Measurements from ENCODE around the gene TMEM144.
"Not testable (repeated sequence)": the region's sequence is repeated elsewhere in the genome, so short reads cannot be mapped to it uniquely, and the experiment has no call there.

The TMEM144 gene

DNA sequence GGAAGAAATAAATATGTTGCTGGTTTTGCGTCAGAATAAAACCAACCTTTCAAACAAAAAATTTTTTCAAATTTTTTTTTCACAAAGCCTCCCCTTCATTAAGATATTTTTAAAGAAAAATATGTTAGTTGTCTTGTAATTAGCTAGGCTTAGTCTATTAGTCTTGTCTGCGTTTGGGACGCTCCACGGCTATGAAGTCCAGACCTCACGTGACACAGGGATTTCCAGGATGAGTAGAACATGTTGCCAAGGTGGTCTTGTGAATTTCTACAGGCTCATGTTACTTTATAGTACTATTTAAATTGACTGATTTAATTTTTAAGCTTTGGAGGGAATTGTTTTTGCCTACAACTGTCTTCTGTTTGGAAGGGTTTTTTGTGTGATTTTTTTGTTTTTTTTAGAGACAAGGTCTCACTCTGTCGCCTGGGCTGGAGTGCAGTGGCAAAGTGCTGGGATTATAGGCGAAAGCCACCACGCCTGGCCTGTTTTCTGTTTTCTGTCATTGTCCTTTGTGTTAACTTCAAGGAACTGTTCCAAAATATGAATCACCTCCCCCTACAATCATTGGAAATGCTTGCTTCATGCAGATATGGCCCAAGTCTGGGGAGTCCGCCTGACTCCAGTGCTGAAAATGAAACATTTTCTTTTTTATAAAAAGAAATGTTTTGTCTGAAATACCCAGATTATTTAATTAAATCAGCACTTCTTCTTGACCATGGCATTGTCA, 26.2 kb downstream of the TMEM144 start:
- no peak for DNase-seq (ENCODE audit: low read depth in 2 of 2)

DNA sequence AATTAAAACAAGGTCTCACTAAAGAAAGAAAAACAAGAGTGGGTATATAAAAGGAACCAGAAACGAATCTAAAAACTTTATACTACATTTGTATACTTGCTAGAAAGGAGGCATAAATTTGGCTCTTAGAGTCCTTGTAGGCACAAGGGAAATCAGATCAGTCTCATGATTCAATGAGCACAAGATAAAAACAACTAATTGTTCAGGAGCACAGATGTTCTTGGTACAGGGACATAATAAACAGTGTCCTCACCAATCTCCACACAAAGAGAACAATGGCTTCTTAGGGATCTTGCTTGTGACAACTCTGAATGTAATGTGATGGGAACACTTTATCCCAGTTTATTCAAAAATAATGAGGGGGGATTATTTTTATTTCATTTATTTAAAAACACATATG, 28.3 kb downstream of the TMEM144 start:
- DNase-seq (ENCODE audit: low read depth in 2 of 2), result no peak

DNA sequence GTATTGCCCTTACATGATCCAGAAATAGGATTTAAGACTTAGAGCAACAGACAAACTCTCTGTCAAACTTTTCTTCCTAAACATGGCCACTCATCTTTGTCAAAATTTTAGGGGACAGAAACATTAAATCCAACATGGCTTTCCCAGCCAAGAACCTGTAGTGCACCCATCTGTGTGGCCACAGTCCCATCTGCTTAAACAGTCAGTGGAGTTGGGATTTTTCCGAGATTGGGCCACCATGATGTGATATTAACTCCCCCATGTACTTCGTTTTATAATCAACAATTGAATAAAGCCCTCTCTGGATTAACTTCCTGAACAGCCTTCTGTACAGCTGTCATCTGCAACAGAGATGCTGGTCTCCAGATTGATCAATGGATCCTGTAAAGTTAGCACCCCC, 28.9 kb downstream of the TMEM144 start:
- no peak for DNase-seq (ENCODE audit: low read depth in 2 of 2)

DNA sequence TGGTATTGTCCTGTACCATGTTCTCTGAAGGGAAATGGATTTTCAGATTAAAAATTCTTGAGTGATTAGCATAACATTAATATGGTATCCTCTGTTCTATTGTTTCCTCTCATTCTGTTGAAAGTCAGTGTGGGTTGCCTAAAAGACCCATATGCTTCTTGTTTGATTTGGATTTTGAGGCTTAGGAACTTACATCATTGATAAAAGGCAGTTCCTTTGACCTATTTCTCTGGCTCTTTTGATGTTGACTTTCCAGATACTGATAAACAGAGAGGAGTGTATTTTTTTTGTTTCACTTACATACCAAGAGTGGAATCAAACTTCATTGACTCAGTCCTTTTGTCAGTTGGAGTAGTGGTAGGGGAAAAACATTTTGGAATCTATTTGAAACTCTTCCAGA, 32.8 kb downstream of the TMEM144 start:
- no peak for DNase-seq (ENCODE audit: low read depth in 2 of 2)

DNA sequence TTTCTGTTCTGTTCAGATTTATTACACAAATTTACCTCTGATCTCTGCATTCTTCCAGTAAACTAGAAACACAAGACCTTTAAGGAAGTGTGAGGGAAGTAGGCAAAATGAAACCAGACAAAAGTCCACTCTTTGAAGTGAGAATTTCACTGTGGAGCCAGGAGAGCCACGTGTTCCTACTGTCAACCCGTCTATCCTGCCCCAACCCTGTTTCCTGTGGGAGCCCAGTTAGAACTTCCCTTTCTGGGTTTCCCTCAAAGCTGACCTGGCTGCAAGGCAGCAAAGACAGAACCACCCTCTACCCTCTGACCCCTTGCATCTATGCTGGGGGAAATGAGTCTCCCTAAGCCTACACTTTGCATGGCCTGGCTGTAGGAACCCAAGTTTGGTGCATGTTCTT, 40.0 kb downstream of the TMEM144 start:
- no peak for DNase-seq (ENCODE audit: low read depth in 2 of 2)

DNA sequence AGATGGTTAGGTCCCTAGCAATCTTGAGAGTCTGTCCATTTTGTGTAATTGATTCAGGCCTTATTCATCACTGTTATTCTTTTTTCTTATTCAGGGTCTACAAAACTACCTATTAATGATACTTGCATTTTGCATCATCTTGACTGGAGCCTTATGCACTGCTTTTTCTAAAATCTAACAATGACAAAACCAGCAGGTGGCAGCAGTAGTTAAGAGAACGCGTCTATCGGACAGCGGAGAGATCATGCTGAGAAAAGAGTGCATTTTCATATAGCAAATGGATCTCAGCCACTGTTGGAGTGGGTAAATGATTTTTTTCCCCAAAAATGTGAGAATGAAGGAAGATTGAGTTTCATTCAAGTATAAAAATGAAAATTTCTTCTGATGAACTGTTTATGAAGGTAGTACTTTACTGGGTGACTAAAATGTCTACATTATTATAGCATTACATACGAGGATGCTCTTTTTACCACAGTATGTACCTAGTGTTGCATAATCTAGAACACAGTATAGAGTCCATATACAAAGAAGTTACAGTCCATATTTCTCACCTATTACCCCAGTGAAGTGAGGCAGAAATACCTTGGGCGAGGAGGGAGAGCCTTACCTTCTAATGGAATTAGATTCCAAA, 43.2 kb downstream of the TMEM144 start:
- DNase-seq (ENCODE audit: low read depth in 2 of 2), result peak; percentile 23 to 29

DNA sequence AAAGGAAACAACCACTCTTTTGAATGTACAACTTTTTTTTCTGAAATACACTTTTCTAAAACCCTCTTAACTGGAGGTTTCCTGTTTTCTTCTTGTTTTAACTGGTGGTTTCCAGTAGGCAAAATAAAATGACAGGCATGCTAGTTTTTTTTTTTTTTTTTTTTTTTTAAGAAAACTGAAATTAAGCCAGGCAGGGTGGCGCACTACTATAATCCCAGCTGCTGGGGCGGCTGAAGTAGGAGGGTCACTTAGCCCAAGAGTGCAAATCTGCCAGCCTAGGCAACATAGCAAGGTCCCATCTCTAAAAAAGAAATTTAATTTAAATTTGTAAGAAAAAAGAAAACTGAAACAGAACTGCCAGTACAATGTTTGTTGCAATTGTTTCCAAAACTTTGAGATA, 44.0 kb downstream of the TMEM144 start:
- no peak for DNase-seq (ENCODE audit: low read depth in 2 of 2)

DNA sequence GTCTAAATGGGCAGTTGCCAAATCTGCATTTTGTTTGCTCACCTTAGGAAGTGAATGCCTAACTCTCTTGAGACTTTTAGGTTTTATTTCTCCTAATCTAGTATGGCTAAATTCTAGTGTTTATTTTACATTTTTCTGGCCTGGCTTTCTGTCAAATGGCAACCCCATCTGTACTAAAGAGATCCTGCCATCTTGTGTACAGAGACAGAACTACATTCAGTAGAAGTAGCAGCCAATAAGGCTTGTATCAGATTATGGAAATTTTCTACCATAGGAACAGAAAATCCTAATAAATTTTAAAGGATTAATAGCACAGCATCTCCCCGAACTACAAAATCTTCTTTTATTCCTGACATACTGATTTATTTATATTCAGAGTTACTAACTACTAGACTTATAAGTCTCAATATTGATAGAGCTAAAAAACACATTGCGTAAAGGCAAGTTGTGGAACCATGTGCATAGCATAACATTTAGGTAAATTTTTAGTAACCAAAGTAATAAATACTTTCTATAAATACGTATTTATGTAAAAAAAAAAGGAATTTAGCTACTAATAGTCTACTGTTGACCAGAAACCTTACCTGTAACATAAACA, 45.5 kb downstream of the TMEM144 start:
- DNase-seq (ENCODE audit: low read depth in 2 of 2), result peak; percentile 16 to 17

DNA sequence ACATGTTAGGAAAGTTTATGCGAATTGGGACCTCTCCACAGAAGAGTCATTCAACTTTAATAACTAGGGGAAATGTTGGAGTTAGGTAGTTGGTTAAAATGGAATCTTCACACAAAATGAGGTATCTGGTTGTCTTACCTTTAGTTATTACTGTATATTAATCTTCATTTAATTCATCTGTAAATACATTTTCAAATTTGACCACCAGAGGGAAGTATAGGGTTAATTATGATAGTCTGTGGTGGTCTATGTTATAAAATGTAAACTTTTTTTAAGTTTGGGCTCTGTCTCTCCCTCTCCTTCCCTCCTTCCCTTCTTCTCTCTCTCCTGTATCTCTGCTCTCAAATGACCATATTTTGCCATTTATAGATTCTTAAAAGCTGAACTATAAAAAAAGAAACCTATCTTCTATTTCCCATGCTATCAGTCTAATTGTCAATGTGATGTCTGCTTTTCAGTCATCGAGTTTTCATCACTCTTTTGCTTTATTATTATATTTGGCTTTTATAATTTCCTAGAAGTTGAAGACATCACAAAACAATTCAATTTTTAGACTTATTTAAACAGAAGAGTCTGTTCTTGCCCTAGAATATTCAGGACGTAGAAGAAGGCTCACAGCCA, 49.8 kb downstream of the TMEM144 start:
- DNase-seq (ENCODE audit: low read depth in 2 of 2), result peak; percentile 14 to 21

DNA sequence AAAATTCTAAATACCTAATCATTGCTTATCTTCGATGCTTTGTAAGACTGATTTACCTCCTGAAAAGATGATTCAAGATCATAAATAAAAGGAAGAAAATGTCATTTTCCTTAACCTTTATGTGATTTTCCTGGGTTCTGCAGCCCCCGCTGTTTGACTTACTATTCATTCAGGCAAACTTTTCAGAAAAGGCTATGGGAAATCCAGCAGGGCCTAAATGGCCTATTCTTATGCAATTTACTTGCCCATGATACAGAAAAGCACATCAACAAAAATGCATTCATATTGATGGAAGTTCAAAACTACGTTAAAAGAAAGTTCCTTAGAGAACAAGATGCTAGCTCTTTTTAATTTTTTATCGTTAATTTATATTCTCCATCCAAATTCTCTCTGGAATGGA, 51.2 kb downstream of the TMEM144 start:
- no peak for DNase-seq (ENCODE audit: low read depth in 2 of 2)

DNA sequence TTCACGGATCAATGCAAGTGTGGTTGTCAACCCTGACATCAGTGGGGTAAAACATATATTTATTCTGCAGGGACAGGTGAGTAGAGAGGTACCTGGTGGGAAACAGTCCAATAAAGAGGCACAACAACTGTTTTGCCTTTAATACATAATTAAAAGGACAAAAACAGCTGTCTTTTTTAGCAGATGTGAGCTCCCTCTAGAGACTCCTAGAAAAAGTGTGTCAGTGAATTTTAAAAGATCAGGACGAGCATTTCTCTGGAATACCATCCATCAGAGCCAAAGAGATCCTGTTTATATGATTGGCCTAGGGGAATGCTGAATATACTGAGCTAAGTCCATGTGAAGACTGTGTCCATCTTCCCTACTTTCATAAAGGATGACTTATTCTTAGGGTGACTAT, 58.3 kb downstream of the TMEM144 start:
- DNase-seq (ENCODE audit: low read depth in 2 of 2), result no peak

DNA sequence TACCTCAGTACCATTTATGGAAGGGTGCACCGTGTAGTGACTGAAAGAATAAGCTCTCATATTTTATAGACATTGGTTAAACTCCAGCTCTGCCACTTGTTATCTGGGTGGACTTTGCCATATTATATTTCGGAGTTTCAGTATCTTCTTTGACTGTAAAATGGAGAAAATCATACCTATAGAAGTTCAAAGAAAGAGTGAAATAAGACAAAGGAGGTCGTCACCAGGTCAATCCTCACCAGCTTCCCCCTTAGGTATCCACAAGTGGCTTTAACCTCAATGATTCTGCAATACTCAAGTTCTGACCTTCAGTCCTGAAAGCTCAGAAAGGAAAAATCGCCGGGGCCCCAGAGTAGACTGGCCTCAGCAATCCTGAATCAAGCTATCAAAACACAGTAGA, 64.3 kb downstream of the TMEM144 start:
- no peak for DNase-seq (ENCODE audit: low read depth in 2 of 2)

DNA sequence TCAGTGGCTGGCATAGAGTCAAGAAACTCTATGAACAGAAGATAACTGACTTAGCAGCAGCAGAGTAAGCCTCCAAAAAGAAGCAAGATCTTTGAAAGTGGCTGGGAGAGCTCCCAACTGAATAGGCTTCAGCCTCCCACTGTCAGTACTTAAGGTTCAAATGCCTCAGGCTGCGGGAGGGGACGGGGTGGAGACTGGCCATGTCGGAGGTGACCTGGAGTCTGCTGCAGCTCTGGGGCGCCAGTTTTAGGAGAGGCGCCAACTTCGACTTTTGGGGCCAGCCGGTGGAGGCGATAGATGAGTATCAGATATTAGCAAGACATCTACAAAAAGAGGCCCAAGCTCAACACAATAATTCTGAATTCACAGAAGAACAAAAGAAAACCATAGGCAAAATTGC, 67.3 kb downstream of the TMEM144 start:
- DNase-seq (ENCODE audit: low read depth in 2 of 2), result no peak

DNA sequence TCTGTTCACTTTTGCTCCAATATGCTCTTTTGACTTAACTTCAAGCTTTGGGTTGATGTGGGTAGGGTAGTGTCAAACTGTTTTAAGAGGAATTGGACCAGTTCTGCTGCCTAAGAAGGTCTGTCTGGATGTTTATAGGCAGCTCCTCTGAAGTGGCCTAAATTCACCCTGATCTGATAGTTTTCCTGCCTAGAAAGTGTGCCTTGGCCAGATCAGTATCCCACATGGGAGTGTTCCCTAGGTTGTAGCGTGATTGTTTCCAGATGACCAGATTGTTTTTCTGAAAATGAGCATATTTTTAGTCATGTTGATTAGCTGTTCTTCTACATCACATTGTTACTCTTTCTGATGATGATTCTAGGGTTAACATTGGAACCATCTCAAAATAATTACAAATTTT, 68.8 kb downstream of the TMEM144 start:
- DNase-seq (ENCODE audit: low read depth in 2 of 2), result not testable (repeated sequence)

DNA sequence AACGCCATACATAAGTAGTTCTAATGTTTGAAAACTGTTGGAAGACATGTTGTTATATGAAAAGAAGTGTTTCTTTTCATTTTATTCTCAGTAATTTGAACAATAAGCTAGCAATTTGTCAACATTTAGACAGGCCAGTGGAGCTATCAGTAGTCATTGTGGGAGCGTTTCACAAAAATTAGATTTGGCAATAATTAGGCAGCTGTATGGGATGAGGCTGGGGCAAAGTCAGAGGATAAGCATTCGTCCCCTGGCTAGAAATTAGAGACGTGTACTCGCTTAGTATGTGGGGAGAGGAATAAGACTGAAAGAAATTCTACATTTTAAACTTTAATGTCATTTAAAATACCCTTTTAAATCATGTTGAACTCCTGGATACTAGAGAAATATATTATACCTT, 70.6 kb downstream of the TMEM144 start:
- no peak for DNase-seq (ENCODE audit: low read depth in 2 of 2)

DNA sequence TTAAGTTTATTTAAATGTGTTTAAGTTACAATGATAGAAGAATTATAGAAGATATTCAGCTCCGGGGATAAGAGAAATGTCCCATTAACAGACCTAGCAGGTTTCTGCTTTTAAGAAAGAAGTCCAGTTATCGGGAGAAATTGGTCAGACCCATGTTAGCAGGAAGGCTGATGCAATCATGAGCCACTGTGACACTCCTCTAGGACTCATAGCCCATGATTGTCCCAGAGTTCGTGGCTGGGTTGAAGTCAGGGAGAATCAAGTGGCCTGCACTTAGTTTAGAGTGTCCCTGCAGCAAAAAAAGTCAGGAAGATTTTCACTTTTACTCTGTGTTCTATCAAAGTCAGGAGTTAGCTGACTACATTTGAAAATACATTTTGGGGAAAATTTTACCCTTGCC, 72.0 kb downstream of the TMEM144 start:
- DNase-seq (ENCODE audit: low read depth in 2 of 2), result no peak

DNA sequence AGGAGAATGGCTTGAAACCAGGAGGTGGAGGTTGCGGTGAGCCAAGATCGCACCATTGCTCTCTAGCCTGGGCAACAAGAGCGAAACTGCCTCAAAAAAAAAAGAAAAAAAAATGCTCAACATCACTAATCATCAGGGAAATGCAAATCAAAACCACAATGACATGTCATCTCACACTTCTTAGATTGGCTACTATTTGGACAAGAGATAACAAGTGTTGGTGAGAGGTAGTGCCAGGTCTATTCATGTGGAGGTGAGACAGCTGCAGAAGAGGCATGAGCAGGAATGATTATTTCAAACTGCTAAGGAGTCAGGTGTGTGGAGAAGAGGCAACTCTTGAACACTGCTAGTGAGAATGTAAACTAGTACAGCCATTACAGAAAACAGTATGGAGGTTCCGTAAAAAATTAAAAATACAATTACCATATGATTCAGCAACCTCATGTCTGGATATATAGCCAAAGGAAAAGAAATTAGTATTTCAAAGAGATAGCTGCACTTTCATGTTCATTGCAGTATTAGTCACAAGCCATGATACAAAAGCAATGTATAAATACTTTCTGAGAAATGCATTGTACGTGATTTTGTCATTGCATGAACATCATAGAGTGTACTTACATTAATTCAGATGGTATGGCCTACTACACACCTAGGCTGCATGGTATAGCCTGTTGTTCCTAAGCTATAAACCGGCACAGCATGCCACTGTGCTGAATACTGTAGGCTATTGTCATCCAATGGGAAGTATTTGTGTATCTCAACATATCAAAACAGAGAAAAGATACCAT, 75.3 kb downstream of the TMEM144 start:
- no peak for DNase-seq (ENCODE audit: low read depth in 2 of 2)

DNA sequence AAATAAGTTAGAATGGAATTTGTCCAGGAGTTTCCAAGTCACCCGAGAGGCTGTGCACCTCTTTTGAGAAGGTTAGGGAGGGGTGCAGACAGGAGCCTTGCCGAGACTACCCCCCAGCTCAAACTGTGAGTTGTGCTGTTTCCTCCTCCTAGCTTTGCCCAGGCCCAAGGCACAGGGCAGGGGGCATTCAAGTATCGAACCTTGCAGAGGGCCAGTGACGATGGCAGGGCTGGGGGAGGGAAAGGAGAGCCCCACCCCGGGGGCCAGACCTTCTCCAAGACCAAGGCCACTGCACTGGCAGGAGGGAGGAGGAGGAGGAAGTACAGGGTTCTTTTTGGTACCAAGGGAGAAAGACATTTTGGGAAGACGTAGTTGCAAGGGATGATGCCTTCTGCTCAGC, 80.6 kb downstream of the TMEM144 start:
- DNase-seq (ENCODE audit: low read depth in 2 of 2), result no peak

DNA sequence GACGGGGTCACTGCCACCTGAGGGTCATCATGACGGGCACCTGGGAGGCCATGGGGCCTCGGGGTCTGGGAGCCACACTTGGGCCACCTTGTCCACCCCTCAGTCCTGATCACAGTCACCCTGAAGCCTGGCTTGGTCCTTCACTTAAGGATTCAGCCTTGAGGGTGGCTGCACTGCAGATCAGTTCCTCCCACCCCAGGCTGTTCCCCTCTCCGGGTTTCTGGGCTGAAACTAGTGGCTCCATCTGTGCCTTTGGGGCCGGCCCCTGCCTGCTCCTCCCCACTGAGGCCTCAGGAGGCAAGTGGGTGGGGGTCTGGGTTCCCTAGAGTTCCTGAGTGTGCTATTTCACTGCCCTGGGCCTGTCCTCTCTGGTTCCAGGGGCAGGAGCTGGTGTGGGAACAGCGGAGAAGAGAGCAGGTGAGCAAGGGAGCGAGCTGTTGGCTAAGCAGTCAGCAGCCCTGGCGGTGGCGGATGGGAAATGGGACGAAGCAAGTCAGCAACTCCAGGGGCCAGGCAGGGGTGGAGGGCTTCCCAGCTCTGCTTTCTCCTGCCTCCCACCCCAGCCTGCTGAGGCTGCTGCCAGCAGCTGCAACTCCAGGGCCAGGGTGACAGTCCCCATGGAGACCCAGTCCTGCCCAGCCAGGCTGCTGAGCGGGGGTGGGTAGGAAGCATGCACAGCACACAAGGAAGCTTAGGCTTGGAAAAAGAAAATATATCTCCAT, 81.2 kb downstream of the TMEM144 start:
- no peak for DNase-seq (ENCODE audit: low read depth in 2 of 2)

DNA sequence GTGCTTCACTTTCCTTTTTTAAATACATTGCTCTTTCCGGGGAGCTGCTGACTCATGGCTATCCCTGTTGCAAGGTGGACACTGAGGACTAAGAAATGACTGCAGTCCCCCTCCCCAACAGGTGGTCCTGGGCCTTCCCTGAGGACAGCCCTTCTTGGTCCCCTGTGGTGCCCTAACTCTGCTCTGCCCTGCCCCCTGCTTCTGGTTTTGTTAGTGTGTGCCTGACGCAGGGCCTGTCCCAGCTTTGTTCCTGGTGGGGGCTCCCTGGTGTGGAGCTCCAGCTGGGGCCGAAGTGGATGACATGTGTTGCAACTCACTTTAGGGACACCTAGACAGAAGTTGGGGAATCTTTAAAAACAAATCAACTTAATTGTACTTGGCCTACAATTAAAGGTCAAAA, 81.9 kb downstream of the TMEM144 start:
- DNase-seq (ENCODE audit: low read depth in 2 of 2), result no peak

DNA sequence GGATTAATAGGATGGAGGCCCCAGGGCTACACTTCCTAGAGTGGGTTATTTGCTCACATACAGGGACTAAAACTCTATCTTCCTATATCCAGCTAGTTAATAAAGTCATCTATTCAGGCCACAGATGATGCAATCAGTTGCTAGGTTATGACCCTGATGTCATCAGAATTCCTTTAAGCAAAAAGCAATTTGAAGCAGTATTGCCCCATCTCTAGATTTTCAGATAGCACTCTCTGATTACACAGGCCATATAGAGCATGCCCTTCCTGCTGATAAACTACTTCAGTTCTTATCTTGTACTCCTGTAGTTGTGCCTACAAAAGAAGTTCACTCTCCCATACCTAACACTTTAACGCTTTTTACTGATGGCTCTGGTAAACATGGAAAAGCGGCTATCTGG, 84.8 kb downstream of the TMEM144 start:
- no peak for DNase-seq (ENCODE audit: low read depth in 2 of 2)

Data from fibroblast of skin of left quadriceps (primary cell).